MM.1S (cell line): ENCODE measurements around the gene CHM.
A peak's percentile ranks its signal among the peaks of the same experiment; 100 is the strongest.

Experiments used
- DNase-seq: peaks from one replicate; pipeline ENCODE4 v3.0.0-alpha.2; 2015
- H2AFZ ChIP-seq: fragments of 300-600 bp; sonication (generic); 2 replicates; pipeline ENCODE4 v1.6.0; 2016; ENCODE audit warnings: antibody characterized with exemption, low read length
- H3F3A ChIP-seq: fragments of 300-600 bp; sonication (generic); 2 replicates; pipeline ENCODE4 v1.6.1; 2016; ENCODE audit warnings: mild to moderate bottlenecking, antibody characterized with exemption, low read length, moderate library complexity, mixed read lengths; ENCODE audit not compliant: insufficient read depth
- H3K27ac ChIP-seq: fragments of 300-600 bp; sonication (generic); 2 replicates; pipeline ENCODE4 v1.5.1; 2016; ENCODE audit warnings: mild to moderate bottlenecking, low read length
- H3K27me3 ChIP-seq: fragments of 300-600 bp; sonication (generic); replicated peaks from 2 replicates; pipeline ENCODE4 v1.6.0; 2016; ENCODE audit warnings: low read length; ENCODE audit not compliant: insufficient read depth
- H3K36me3 ChIP-seq: fragments of 300-600 bp; sonication (generic); replicated peaks from 2 replicates; pipeline ENCODE4 v1.6.1; 2016; ENCODE audit warnings: mild to moderate bottlenecking, low read length, mixed read lengths; ENCODE audit not compliant: insufficient read depth
- H3K4me1 ChIP-seq: fragments of 300-600 bp; sonication (generic); 2 replicates; pipeline ENCODE4 v1.6.1; 2016; ENCODE audit warnings: low read length, mixed read lengths
- H3K4me2 ChIP-seq: fragments of 300-600 bp; sonication (generic); 2 replicates; pipeline ENCODE4 v1.6.0; 2016; ENCODE audit warnings: low read depth, low read length
- H3K4me3 ChIP-seq: fragments of 300-600 bp; sonication (generic); 2 replicates; pipeline ENCODE4 v1.5.1; 2016; ENCODE audit warnings: low read length, mixed read lengths
- H3K79me2 ChIP-seq: fragments of 300-600 bp; sonication (generic); 2 replicates; pipeline ENCODE4 v1.6.1; 2016; ENCODE audit warnings: mixed run types, low read length, mixed read lengths
- H3K9ac ChIP-seq: fragments of 300-600 bp; sonication (generic); 2 replicates; pipeline ENCODE4 v1.6.1; 2016; ENCODE audit warnings: low read length, mixed read lengths
- H3K9me2 ChIP-seq: fragments of 300-600 bp; sonication (generic); replicated peaks from 2 replicates; pipeline ENCODE4 v1.6.1; 2016; ENCODE audit warnings: mild to moderate bottlenecking, low read length, mixed read lengths; ENCODE audit not compliant: insufficient read depth
- H3K9me3 ChIP-seq: fragments of 300-600 bp; sonication (generic); replicated peaks from 2 replicates; pipeline ENCODE4 v1.6.1; 2016; ENCODE audit warnings: mild to moderate bottlenecking, low read length, mixed read lengths; ENCODE audit not compliant: insufficient read depth
- H4K20me1 ChIP-seq: fragments of 300-600 bp; sonication (generic); 2 replicates; pipeline ENCODE4 v1.6.1; 2016; ENCODE audit warnings: mild to moderate bottlenecking, low read length, moderate library complexity, mixed read lengths; ENCODE audit not compliant: insufficient read depth
- EZH2 ChIP-seq: fragments of 300-600 bp; sonication (generic); optimal IDR thresholded peaks from 2 replicates; pipeline ENCODE3; 2017; ENCODE audit warnings: low read depth, mild to moderate bottlenecking, antibody characterized with exemption, low read length, mixed read lengths
- EZH2phosphoT487 ChIP-seq: fragments of 300-600 bp; sonication (generic); IDR thresholded peaks from 2 replicates; pipeline ENCODE4 v1.6.1; 2018; ENCODE audit warnings: antibody characterized with exemption, low read length
- TF ChIP-seq, protein P1 (sequence below): fragments of 300-600 bp; sonication (generic); IDR thresholded peaks from 2 replicates; pipeline ENCODE4 v1.5.1; 2016; ENCODE audit warnings: antibody characterized with exemption, low read length, mixed read lengths

Gene CHM, protein sequence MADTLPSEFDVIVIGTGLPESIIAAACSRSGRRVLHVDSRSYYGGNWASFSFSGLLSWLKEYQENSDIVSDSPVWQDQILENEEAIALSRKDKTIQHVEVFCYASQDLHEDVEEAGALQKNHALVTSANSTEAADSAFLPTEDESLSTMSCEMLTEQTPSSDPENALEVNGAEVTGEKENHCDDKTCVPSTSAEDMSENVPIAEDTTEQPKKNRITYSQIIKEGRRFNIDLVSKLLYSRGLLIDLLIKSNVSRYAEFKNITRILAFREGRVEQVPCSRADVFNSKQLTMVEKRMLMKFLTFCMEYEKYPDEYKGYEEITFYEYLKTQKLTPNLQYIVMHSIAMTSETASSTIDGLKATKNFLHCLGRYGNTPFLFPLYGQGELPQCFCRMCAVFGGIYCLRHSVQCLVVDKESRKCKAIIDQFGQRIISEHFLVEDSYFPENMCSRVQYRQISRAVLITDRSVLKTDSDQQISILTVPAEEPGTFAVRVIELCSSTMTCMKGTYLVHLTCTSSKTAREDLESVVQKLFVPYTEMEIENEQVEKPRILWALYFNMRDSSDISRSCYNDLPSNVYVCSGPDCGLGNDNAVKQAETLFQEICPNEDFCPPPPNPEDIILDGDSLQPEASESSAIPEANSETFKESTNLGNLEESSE

GRCh38 chrX:86047174-86047935, at the start of gene CHM:
Gene CHM (minus strand): TSS chrX:86047558. CDS start chrX:86047532, 26 bp downstream.
- H3K9ac ChIP-seq, result peak within 1 kb of the TSS; percentile 82
- TF ChIP-seq EZH2 (no peak), EZH2phosphoT487 (no peak)
- TF ChIP-seq, protein P1, sequence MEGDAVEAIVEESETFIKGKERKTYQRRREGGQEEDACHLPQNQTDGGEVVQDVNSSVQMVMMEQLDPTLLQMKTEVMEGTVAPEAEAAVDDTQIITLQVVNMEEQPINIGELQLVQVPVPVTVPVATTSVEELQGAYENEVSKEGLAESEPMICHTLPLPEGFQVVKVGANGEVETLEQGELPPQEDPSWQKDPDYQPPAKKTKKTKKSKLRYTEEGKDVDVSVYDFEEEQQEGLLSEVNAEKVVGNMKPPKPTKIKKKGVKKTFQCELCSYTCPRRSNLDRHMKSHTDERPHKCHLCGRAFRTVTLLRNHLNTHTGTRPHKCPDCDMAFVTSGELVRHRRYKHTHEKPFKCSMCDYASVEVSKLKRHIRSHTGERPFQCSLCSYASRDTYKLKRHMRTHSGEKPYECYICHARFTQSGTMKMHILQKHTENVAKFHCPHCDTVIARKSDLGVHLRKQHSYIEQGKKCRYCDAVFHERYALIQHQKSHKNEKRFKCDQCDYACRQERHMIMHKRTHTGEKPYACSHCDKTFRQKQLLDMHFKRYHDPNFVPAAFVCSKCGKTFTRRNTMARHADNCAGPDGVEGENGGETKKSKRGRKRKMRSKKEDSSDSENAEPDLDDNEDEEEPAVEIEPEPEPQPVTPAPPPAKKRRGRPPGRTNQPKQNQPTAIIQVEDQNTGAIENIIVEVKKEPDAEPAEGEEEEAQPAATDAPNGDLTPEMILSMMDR, result no peak
- peak within 1 kb of the TSS; percentile 96 for H2AFZ ChIP-seq
- H3K27ac ChIP-seq, result peak within 1 kb of the TSS; percentile 68; the same call in 1 of the 2 replicates
- peaks cover 4% of the 10 kb centered on the region for H3K4me1 ChIP-seq
- no peaks in the 10 kb centered on the region for H3K36me3 ChIP-seq
- H3K4me2 ChIP-seq, result peak within 1 kb of the TSS; percentile 74
- H4K20me1 ChIP-seq, result no peaks in the 10 kb centered on the region
- no peaks in the 10 kb centered on the region for H3F3A ChIP-seq
- peaks cover 47% of the 10 kb centered on the region for H3K79me2 ChIP-seq
- no peaks in the 10 kb centered on the region for H3K9me3 ChIP-seq
- peak; percentile 89 for DNase-seq
- no peaks in the 10 kb centered on the region for H3K27me3 ChIP-seq
- no peaks in the 10 kb centered on the region for H3K9me2 ChIP-seq
- H3K4me3 ChIP-seq, result peak within 1 kb of the TSS; percentile 93

DNA sequence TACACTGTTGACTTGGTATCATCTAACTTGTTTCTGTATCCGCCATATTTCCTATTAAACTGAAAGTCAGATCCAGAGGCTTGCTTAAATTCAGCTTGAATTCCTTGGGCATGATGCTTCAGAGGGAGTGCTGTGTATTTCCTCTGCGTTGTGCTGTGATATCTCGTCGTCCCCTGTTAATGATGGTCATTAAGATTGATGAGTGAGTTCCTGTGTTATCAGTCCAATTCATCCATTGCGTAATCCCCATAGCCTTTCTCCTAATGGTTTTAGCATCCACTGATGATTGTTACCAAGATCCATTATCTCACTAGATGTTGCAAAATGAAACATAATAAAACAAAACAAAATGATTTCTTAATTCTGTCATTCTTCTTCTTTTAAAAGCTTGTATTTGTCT, 31.3 kb upstream of the CHM start:
- H3K27ac ChIP-seq, result no peak overlapping the region
- H3F3A ChIP-seq, result no peaks in the 10 kb centered on the region
- H2AFZ ChIP-seq, result no peak overlapping the region
- no peaks in the 10 kb centered on the region for H3K4me1 ChIP-seq
- no peaks in the 10 kb centered on the region for H4K20me1 ChIP-seq
- H3K9me3 ChIP-seq, result no peaks in the 10 kb centered on the region
- no peak overlapping the region for H3K4me2 ChIP-seq
- no peak overlapping the region for H3K9ac ChIP-seq
- DNase-seq, result no peak
- no peaks in the 10 kb centered on the region for H3K27me3 ChIP-seq
- H3K9me2 ChIP-seq, result no peaks in the 10 kb centered on the region
- TF ChIP-seq, protein P1, result no peak
- TF ChIP-seq EZH2 (no peak), EZH2phosphoT487 (no peak)
- H3K36me3 ChIP-seq, result no peaks in the 10 kb centered on the region
- H3K79me2 ChIP-seq, result no peaks in the 10 kb centered on the region
- H3K4me3 ChIP-seq, result no peak overlapping the region

DNA sequence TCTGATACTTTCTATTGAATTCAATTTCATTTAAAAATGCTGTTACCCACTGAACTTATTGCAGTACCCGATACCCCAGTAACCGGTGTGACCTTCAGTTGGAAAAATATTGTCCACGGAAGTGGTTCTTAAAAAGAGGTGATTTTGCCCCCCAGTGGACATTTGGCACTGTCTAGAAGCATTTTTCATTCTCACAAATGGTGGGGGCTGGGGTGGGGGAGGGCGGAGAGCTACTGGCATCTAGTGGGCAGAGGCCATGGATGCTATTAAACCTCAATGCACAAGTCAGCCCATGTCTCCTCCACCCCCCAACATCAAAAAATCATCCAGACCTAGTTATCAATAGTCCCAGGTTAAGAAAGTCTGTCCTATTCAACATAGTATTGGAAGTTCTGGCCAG, 19.6 kb upstream of the CHM start:
- DNase-seq, result no peak
- no peaks in the 10 kb centered on the region for H3K9me2 ChIP-seq
- no peak overlapping the region for H3K4me2 ChIP-seq
- H3F3A ChIP-seq, result no peaks in the 10 kb centered on the region
- no peaks in the 10 kb centered on the region for H4K20me1 ChIP-seq
- no peak overlapping the region for H3K9ac ChIP-seq
- no peak overlapping the region for H3K4me3 ChIP-seq
- no peak overlapping the region for H2AFZ ChIP-seq
- TF ChIP-seq, protein P1, result no peak
- TF ChIP-seq EZH2phosphoT487 (no peak), EZH2 (no peak)
- no peaks in the 10 kb centered on the region for H3K4me1 ChIP-seq
- H3K79me2 ChIP-seq, result no peaks in the 10 kb centered on the region
- no peak overlapping the region for H3K27ac ChIP-seq
- no peaks in the 10 kb centered on the region for H3K27me3 ChIP-seq
- H3K9me3 ChIP-seq, result no peaks in the 10 kb centered on the region
- no peaks in the 10 kb centered on the region for H3K36me3 ChIP-seq
